ENCODE data around the gene ZNF682. TPM values are rescaled to one million over a fixed set of nuclear protein-coding genes. Genes with fewer than 3 reads are reported as not detected.

The ZNF682 gene
- total and polyA plus RNA-seq, 9 donors = 3.1 to 8.8 (median 5.5) TPM

Other genes with a start within 250 kb of the ZNF682 start
- gene ZNF506, start 217.8 kb downstream of the ZNF682 start, total RNA-seq = 21.7 TPM
- gene ZNF506, start 217.8 kb downstream of the ZNF682 start, polyA plus RNA-seq (ENCODE audit: insufficient read depth in 1 of 8, insufficient read length in 8 of 8, low replicate concordance in 1 of 8) = 10 to 100 TPM; 12.7 to 18.9 (median 14.7) TPM
- gene ZNF253, start 173.6 kb downstream of the ZNF682 start, total RNA-seq = 15.5 TPM
- gene ZNF253, start 173.6 kb downstream of the ZNF682 start, polyA plus RNA-seq (ENCODE audit: insufficient read depth in 1 of 8, insufficient read length in 8 of 8, low replicate concordance in 1 of 8) = 10 to 100 TPM in 7 of 8 donors, 1 to 10 TPM in 1; 7.4 to 14.0 (median 11.2) TPM
- gene ZNF93, start 138.6 kb downstream of the ZNF682 start, total RNA-seq = 10.5 TPM
- 10 to 100 TPM in 4 of 8 donors, 1 to 10 TPM in 4; 8.1 to 11.8 (median 9.8) TPM for gene ZNF93, start 138.6 kb downstream of the ZNF682 start, polyA plus RNA-seq (ENCODE audit: insufficient read depth in 1 of 8, insufficient read length in 8 of 8, low replicate concordance in 1 of 8)
- gene ZNF90, start 38.5 kb upstream of the ZNF682 start, total RNA-seq = 2.5 TPM
- gene ZNF90, start 38.5 kb upstream of the ZNF682 start, polyA plus RNA-seq (ENCODE audit: insufficient read depth in 1 of 8, insufficient read length in 8 of 8, low replicate concordance in 1 of 8) = 1 to 10 TPM; 3.3 to 7.2 (median 4.9) TPM
- gene ZNF486, start 127.7 kb upstream of the ZNF682 start, total RNA-seq = 6.9 TPM
- gene ZNF486, start 127.7 kb upstream of the ZNF682 start, polyA plus RNA-seq (ENCODE audit: insufficient read depth in 1 of 8, insufficient read length in 8 of 8, low replicate concordance in 1 of 8) = 1 to 10 TPM; 4.3 to 7.5 (median 5.2) TPM

Measured in muscle of leg (tissue), 9 donors.